NCI-H1417 (cell line): Measurements from ENCODE around the gene PSAPL1.
A peak's percentile ranks its signal among the peaks of the same experiment; 100 is the strongest.

Source experiments
- DNase-seq, 3 experiments: peaks; one replicate each; lab custom pipeline; 2025; lab: John Stamatoyannopoulos, UW

The PSAPL1 gene, protein sequence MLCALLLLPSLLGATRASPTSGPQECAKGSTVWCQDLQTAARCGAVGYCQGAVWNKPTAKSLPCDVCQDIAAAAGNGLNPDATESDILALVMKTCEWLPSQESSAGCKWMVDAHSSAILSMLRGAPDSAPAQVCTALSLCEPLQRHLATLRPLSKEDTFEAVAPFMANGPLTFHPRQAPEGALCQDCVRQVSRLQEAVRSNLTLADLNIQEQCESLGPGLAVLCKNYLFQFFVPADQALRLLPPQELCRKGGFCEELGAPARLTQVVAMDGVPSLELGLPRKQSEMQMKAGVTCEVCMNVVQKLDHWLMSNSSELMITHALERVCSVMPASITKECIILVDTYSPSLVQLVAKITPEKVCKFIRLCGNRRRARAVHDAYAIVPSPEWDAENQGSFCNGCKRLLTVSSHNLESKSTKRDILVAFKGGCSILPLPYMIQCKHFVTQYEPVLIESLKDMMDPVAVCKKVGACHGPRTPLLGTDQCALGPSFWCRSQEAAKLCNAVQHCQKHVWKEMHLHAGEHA

GRCh38 chr4:7434766-7435150, at the start of gene PSAPL1:
PSAPL1 (minus strand) TSS chr4:7434930; CDS start chr4:7434879, 51 bp downstream.
- peak in 2 of 3 experiments; percentile 7 to 62 for DNase-seq

GRCh38 chr4:7481227-7481626, 46.5 kb upstream of the PSAPL1 start:
- DNase-seq, result no peak

GRCh38 chr4:7480423-7480822, 45.7 kb upstream of the PSAPL1 start:
- DNase-seq, result no peak

DNA sequence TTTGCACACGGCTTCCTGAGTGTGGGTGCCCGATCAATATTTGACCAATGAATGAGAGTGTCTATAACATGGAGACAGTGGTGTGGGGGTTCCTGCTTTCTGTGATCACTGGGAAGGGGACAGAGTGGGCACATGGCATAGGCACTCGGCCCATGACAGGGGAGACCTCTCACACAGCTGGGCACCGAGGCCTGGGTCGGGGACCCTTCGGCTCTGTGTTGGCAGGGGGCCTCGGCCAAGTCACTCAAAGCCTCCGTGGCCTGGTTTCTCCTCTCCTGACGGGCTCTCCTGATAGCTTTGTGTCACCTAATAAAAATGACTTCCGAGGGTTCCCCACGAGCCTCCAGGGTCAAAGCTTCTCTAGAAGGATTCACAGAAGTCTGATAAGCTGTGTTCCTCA, 43.9 kb upstream of the PSAPL1 start:
- no peak for DNase-seq

- DNase-seq, result no peak
Measured at GRCh38 chr4:7477695-7478094, 43.0 kb upstream of the PSAPL1 start.

DNA sequence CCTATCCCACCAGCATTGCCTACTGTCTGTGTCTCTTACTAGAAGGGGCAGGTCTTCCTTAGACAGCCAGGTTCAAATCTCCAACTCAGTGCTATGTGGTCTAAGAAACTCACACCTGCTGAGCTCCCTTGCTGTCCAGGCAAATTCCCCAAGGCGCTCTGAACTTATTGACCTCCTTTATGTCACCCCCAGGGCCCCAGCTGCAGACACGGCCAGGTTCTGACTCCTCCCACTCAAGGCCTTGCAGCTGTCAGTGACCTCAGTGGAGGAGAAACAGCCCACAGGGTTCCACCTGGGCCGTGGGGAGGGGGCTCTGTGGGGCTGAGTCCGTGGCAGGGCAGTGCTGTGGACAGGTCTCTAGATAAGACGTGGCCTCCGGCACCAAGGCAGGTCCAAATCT, 42.1 kb upstream of the PSAPL1 start:
- DNase-seq, result no peak

DNA sequence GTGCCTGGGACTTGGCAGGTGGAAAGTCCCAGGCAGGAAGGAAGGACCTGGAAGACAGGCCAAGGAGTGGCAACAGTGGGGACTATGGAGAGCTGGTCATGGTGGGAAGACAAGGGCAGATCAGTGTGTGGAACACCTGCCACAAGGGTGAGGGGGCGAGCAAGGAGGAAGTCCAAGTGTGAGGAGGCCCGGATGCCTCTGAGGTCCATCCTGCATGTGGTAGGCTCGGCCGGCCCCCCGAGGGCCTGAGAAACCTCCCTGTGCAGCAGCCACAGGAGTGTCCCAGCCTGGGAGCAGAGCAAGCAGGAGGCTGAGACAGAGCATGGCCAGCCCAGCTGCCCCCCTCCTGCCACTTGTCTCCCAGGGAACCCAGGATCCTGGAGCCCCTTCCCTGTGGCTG, 40.5 kb upstream of the PSAPL1 start:
- DNase-seq, result no peak

GRCh38 chr4:7474320-7474719, 39.6 kb upstream of the PSAPL1 start:
- DNase-seq, result no peak

GRCh38 chr4:7473081-7473480, 38.4 kb upstream of the PSAPL1 start:
- no peak for DNase-seq

GRCh38 chr4:7472442-7473013, 37.8 kb upstream of the PSAPL1 start:
- DNase-seq, result peak; percentile 22 to 79 (median 44)

DNA sequence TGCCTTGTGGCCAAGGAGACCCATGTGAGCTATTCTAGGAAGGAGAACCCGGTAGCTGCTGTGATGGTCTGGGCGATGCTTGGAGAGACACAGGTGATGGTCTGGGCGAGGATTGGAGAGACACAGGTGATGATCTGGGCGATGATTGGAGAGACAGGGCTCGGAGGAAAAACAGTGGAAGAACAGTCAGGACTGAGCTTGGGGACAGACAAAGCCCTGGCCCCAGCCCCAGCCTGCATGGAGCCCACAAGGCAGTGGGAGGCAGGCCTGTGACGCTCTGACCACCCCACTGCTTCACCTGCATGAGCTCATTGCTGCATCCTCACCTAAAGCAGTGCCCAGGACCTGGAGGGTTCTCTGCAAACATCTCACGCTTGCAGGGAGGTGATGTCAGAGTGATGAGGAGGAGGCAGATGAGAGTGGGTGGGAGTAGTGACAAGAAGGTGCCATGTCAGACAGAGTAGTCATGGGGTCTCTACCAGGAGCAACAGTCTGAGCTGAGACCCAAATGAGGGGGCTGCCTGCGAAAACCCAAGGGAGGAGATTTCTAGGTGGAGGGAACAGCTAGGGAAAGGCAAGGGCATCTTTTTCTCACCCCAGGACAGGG, 35.9 kb upstream of the PSAPL1 start:
- DNase-seq, result no peak

DNA sequence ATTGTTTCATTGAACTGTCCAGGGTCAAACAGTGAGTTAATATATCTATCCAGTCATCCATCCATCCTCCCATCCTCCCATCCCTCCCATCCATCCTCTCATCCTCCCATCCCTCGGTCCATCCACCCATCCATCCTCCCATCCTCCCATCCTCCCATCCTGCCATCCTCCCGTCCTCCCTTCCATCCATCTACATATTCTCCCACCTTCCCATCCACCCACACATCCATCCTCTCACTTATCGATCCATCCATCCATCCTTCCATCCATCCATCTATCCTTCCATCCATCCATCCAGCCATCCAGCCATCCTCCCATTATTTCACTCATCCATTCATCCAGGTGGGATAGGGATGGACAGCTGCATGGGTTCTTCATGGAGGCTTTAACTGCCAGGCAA, 35.4 kb upstream of the PSAPL1 start:
- DNase-seq, result no peak

- no peak for DNase-seq
Measured at GRCh38 chr4:7469023-7469422, 34.3 kb upstream of the PSAPL1 start.

GRCh38 chr4:7467471-7467870, 32.7 kb upstream of the PSAPL1 start:
- DNase-seq, result no peak

GRCh38 chr4:7466904-7467303, 32.2 kb upstream of the PSAPL1 start:
- no peak for DNase-seq

DNA sequence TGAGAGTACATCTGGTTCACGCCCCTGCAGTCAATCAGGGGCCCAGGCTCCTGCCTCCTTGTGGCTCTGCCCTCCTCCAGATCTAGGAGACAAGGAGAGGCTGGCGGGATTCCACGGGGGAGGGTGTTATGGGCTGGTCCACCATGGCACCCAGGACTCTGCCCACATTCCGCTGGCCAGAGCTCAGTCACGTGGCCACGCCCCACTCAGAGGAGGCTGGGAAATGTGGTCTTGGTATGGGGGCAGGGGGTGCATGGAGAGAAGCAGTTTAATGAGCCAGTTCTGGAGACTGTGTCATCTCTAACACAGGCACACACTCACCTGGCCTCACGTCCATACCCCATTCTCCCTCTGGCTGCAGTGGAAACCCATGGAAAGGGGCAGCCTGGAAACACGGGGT, 31.5 kb upstream of the PSAPL1 start:
- no peak for DNase-seq

GRCh38 chr4:7465017-7465416, 30.3 kb upstream of the PSAPL1 start:
- DNase-seq, result no peak

DNA sequence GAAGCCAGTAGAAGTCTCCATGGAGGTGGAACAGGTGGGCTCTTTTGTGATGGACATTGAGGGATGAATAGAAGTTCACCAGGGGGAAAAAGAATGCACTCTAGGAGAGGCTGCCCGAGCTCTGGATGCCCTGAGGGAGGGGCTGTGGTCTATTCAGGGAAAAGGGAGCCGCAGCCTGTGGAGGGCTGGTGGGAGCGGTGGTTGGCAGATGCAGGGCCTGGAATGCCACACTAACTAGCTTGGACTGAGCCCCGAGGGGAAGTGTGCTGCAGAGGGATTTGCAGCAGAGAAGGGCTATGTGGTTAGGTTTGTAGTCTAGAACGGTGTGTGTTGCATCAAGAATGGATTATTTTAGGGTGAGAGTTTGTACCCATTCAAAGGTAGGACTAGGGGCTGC, 29.5 kb upstream of the PSAPL1 start:
- DNase-seq, result no peak

GRCh38 chr4:7463566-7464258, 29.0 kb upstream of the PSAPL1 start:
- no peak for DNase-seq

GRCh38 chr4:7462509-7462971, 27.8 kb upstream of the PSAPL1 start:
- peak; percentile 44 to 90 (median 73) for DNase-seq

- no peak for DNase-seq
Measured at GRCh38 chr4:7461230-7461629, 26.5 kb upstream of the PSAPL1 start.

- no peak for DNase-seq
Measured at GRCh38 chr4:7460566-7460965, 25.8 kb upstream of the PSAPL1 start.
